Activated T-helper 1 cell treated with Interleukin-2 at 50 U/mL for 16 hours (primary cell): ENCODE measurements around the gene OSBPL7.
A peak's percentile ranks its signal among the peaks of the same experiment; 100 is the strongest.

Experiments used
- DNase-seq: peaks from one replicate; pipeline ENCODE4 v3.0.0-alpha.2; 2020; ENCODE audit warnings: low read depth

The OSBPL7 gene, protein sequence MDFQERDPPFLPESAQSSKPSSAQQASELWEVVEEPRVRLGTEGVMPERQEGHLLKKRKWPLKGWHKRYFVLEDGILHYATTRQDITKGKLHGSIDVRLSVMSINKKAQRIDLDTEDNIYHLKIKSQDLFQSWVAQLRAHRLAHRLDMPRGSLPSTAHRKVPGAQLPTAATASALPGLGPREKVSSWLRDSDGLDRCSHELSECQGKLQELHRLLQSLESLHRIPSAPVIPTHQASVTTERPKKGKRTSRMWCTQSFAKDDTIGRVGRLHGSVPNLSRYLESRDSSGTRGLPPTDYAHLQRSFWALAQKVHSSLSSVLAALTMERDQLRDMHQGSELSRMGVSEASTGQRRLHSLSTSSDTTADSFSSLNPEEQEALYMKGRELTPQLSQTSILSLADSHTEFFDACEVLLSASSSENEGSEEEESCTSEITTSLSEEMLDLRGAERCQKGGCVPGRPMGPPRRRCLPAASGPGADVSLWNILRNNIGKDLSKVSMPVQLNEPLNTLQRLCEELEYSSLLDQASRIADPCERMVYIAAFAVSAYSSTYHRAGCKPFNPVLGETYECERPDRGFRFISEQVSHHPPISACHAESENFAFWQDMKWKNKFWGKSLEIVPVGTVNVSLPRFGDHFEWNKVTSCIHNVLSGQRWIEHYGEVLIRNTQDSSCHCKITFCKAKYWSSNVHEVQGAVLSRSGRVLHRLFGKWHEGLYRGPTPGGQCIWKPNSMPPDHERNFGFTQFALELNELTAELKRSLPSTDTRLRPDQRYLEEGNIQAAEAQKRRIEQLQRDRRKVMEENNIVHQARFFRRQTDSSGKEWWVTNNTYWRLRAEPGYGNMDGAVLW

DNA sequence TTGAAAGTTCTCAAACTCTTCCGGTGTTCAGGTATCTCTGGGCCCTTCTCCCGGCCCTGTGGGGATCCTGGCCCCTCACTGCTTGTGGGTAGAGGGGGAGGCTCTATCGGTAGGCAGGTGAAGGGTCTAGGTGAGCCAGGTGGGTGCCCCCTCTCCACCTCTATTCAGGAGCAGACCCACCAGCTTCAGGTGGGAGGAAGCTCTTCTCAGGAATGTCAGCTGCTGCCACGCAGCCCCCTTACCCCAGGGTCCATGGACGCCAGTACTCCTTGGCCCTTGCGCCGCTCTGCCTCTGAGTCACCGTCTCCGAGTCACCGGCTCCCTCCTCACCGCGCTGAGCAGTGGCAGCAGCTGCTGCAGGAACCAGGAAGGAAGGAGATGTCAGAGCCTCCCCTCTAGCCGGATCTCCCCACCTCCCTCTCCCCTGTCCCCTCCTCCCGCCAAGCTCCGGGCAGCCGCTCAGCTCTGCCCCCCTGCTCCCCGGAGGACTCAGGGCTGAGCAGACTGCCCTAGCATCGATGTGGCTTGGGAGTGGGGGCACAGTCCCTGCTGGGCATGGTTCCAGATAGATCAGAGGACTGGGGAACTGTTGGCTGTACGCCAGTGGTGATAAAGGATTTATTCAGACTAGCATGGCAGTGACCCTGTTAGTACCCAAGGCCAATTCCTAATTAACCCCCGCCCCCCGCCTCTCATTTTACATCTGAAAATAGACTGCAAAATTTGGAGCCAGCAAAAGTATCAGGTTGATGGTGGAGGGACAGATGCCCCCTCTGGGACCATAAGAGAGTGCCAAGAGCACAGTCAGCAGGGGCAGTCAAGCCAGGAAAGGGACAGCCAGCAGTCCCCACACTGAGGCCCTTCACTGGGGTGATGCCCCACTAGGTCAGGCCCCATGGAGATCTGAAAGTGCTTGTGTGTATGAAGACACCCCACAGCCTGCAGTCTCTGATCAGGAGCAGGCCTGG lies at the start of gene OSBPL7:
TSS of gene OSBPL7 (minus strand) at position 371 of the 968 bp plus-strand sequence. CDS start 1,516 bp downstream, outside the sequence.
- peak; percentile 67 for DNase-seq

DNA sequence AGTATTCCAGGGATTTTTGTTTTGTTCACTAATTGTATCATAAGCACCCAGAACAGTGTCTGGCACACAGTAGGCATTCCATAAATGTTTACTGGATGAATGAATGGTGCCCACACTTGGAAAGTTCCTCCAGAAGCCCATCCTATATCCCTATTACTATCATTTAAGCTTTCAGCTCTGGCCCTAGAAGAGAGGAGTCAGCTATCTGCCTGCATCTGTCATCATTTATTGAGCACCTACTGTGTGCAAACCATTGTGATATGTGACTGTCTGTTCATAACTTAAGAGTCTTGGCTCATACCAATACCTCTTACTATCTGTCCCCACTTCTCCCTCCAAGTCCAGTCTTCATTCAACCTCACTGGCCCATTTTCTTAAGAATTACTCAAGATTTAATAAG lies 49.5 kb upstream of the OSBPL7 start:
- no peak for DNase-seq

DNA sequence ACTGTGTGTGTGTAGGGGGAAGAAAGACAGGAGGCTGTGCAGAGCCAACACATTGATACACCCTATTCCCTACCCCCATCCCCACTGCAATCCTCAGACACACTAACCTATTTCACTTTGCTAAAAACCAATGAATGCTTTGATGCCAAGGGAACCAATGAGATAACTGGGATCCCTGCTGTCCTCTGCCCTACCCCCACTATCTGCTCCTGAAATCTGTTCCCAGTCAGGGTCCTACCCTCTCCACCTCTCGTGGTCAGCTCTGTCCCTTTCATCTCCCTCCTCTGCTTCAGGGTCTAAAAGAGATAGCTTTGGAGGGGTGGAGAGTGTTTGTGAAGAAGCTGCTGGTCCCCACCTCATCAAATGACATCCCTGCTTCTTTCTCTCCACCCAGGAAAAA lies 48.5 kb upstream of the OSBPL7 start:
- no peak for DNase-seq

DNA sequence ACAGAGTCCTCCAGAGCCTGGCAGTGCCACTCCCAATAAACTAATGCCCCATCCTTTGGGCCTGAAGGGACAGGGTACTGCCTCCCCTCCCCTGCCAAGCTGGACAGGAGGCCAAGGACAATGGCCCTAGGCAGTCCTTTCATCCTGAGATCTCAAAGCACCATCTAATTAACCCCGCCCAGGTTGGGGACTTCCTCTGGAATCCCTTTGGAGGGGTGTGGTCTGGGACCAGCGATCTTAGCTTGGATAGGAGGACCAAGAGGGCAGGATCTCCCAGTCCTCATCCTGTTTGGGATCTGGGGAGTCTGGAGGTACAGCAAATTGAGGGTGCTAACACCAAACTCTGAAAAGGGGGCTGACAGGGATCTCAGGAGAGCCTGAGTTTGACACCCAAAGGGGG lies 47.5 kb upstream of the OSBPL7 start:
- DNase-seq = no peak

DNA sequence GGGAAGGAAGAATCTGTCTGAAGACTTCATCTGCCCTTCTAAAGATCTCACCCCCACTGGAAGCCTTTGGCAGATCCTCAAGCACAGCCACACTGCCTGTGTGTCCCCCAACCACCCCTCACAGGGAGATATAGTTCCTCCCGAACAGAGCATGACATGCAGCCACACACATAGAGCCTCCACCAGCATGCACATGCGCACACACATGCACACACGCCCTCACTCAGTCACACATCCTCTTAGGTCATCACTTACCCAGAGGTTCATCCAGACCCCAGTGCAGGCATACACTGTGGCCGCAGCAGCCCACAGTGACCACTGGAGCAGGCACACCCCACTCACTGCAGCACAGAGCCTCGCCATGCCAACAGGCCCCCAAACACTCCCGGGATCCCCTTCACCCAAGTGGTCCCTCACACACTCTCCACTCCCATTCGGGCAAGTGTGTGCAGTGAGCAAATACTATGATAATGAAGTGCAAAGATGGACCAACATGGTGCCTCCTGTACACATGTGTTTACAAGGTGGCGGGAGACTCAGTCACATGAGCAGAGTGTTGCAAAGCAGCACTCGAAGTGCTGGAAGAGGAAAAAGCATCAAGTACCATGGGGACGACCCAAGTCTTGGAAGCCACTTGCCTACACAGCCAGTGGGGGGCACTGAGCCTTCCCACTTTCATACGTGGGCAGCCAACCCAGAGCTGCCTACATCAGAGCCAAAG lies 46.4 kb upstream of the OSBPL7 start:
- no peak for DNase-seq

DNA sequence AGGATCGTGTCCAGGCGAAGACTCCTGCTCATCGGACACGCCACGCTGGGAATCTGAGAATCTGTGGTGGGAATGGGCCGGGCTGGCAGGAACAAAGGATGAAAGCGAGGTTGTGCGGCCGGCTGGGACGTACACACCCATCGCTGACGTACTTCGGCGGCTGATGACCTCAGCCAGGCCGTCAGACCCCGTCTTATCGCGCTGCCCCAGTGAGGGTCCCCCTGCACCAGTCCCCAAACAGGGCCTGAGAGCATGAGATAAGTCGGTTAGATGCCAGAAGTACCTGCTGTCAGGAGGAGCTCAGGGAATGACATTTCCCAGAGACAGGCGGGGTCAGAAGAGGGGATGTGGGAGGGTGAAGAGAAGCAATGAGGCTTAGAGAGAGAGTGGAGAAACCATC lies 45.3 kb upstream of the OSBPL7 start:
- no peak for DNase-seq

DNA sequence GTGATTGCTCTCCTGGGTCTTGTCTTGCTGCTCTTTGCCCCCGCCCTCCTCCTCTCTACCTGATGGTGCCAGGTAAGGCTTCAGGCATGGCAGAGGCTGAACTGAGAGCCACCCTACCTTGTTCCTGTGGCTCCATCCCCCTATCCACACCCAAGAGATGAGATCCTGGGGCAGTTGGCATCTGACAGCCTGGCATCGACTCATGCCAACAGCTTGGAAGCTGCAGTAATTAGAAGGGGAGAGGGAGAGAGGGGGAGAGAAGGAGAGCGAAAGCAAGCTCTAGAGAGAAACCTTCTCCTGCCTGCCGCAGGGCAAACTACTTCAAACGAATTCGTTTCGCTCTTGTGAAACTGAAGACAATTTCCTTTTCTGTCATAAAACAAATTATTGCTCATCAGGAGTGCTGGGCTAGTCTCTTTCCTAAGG lies 43.2 kb upstream of the OSBPL7 start:
- DNase-seq = no peak

DNA sequence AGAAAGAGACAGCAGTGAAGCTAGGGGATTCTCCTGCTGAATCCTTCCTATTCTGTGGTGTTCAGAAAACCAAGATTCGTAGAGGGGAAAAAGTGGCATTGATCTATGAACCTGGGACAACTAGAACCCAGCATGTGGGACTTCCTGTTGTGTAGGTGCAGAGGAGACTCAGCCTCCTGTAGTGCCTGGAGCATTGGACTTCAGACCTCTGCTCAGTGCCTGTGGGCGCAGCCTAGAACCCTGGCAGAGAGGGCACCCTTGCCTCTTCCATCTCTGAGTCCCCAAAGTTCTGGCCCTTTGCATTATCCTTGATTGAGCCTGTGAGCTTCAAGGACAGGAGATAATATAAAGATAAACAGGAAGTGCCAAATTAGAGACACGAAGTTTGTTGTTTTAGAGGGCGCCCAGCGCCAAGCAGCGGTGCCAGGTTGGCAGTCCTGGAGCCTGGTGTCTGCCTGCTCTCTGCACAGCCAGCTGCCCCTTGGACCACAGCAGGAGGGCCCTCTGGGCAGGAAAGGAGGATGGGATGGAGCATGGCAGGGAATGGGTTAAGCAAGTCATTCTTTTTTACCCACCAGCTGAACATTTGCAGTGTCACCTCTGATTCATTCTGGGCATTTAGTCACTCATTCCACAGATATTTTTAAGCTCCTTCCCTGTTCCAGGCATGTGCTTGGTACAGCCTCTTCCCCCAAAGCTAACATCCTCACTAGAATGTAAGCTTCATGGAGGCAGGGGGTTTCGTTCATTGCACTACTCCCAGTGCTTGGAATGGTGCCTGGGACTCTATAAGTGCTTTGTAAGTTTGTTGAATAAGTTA lies 41.2 kb upstream of the OSBPL7 start:
- DNase-seq = no peak

DNA sequence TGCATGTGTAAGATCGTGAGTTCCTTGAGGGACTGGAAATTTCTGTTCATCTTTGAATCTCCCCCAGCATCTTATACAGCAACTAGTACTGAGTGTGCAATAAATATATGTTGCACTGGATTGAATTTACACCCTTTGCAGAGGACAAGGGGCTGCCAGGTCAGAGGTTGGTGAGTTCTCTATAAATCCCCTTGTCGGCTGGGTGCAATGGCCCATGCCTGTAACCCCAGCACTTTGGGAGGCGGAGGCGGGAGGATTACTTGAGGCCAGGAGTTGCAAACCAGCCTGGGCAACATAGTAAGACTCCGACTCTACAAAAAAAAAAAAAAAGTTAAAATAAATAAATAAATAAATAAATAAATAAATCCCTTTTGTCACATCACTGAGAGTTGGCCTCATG lies 38.8 kb upstream of the OSBPL7 start:
- DNase-seq = no peak

DNA sequence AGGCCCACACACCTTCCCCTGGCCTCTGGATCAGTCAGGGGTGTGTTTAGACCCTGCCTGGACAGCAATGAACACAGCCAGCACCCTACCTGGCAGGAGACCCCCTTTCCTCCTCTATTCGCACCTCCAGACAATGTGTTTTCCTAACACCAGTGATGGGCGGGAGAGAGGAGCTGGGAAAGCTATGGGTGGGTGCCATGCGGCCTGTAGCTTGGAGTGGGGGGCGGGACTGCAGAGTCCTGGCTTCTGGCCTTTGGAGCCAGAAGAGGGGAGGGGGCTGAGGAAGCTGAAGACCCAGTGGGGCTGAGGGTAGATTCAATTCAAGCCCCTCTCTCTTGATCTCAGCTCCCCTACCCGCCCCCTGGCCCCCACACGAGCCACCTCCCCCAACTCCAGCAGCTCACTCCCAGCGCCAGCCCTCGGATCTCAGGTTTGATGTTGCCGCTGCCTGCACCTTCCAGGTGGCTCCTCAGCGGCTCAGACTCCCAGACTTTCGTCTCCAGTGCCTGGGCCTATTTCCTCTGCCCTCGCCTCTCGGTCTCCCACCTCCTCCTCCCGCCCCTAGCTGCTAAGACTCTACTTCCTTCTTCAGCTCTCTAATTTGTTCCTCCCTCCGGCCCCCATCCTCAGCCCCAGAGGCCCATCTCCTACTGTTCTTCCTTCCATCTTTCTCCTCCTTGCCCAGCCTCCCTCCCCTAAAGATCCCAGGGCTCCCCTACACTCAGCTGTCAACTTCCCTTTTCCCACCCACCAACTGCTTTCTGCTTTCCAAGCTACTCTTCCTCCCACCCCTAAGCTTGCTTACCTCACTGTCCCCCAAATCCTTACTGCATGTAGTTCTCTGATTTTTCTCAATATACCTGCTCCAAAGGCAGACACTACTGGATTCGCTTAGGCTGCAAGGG lies 36.2 kb upstream of the OSBPL7 start:
- no peak for DNase-seq

DNA sequence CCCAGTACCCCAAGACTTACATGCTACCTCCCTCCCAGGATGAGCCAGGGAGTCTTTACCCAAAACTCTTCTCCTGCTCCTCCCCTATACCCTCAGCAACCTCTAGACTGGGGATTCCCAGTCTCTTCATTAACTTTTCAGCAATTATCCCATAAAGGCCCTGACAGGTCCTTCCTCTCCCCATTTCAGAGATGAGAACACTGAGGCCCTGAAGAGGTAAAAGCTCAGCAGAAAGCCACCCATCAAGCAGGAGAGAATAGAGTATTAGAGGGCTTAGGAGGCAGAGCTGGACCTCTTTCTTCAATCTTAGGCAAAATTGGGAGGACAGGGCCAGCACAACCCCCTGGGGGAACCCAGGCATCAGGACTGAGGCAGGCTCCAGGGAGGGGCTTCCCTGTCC lies 35.2 kb upstream of the OSBPL7 start:
- DNase-seq = no peak

DNA sequence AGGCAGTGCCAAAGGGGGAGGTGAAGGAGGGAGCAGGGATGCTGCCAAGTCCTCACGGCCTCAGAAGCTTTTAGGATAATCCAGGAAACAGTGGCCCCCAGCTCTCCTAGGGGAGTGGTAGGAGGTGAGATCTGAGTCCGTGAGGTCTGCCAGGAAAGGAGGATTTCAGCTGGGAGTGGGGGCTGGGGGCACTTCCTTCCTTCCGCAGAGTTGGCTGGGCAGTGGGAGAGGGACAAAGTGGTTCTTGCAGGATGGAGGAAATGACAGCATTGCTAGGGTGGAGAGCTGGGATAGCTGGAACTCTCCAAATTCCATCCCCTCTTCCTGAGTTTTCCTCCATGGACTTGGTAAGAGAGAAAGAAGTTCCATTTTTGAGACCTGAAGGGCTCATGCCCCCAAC lies 34.1 kb upstream of the OSBPL7 start:
- no peak for DNase-seq

DNA sequence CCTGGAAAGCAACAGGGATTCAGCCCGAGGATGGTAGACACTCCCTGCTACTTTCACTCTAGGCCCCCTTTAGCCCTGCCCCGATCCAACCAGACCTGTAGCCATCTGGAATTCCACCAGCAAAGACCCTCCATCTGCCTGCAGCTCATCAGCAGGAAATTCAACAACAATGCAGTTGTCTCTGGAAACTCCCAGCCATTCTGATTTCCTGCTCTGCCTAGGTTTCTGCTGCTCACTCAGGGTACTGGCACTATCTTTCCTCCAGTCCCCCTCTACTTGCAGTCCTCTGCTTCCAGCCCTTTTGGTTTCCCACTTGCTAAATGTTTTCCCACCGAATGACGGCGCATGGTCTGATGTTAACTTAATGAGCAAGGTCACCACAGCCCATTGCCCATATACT lies 32.0 kb upstream of the OSBPL7 start:
- no peak for DNase-seq

DNA sequence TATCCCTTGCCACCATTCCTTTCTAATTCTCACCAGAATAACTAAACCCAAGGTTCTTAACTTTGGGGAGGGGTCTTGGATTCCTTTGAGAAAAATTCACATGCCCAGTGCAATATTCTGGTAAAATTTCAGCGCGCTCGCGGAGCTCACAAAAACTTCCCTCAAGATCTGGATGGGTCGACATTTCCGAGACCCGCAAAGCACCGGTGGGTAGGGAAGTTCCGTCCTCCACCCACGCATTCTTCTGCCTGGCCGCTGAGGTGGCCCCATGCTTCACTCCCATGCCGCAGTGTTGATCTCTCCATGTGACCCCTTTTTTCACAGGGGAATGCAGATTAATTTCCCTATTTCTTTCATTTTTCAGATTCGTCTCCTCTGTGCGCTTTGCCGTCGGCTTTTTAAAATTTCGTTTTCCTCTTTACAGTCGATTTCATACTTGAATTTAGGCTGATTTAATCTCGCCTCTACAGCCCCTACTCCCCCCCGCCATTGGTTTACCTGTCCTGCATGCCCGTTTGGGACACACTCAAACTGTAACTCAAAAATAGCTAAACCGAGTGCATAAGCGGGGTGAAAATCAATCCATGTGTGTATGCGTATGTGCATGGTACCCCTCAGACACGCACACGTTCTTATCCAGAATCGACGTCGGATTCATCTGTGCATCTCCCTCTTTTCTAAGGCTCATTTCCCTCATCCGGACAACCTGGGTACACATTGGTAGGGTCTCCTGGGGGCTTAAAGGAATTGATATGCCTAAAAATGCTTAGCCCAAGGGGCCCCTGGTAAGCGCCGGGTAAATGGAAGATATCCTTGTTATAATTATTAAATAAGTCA lies 30.7 kb upstream of the OSBPL7 start:
- no peak for DNase-seq

DNA sequence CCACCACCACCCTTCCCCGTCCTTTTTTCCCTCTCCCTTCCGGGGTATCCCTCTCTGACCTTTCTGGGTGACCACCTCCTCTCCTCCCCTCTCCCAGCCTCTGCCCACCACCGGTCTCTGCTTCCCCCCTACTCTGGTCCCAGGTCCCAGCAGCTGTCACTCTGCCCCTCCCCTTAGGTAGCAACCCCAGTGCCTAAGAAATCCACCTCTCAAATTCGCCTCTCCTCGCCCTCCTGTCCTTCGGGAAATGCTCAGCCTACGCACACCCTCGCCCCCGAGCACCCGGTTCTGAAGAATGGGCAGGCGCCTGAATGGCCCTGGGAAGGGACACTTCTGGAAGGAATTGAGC lies 30.1 kb upstream of the OSBPL7 start:
- no peak for DNase-seq

DNA sequence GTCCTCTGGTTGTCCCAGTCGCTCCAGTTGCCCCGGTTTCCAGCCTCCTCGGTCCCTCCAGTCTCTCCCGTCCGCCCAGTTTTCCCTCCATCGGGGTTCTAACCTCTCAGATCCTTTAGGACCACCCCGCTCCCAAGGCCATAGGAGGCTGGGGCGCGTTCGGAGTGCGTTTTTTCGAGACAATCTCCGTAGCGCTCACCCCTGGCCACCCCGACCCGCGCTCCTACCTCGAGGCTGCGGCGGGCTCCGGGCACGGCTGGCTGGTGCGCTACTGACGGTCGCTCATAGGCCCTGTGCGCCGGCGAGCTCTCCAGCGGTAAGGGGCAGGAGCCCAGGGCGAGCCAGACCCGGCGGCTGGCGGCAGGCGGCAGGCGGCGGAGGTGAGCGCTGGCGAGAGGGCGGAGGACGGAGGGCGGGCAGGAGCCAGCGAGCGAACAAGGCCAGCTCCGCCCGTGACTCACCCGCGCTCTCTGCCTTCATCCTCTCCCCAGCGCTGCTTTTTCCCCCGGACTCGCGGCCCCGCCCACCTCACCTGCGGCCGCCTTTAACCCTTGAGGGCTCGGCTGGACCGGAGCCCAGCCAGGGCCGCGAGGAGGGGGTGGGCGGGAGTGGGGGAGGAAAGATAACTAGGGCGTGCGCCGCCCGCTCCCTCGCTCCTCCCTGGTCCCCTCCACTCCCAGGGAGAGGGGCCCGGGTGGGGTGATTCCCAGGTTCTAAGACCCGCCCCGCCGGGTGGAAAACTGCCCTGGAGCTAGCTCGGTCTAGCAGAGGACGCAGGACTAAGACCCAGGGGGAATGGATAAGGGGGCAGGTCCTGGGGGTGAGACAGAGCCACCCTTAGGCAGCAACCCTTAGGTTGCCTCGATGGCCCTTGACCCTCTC lies 29.3 kb upstream of the OSBPL7 start, which contains the start of gene SP6:
TSS of gene SP6 (minus strand) at position 472 of the 882 bp plus-strand sequence. CDS start 2,734 bp downstream, outside the sequence.
- DNase-seq = peak; percentile 49

DNA sequence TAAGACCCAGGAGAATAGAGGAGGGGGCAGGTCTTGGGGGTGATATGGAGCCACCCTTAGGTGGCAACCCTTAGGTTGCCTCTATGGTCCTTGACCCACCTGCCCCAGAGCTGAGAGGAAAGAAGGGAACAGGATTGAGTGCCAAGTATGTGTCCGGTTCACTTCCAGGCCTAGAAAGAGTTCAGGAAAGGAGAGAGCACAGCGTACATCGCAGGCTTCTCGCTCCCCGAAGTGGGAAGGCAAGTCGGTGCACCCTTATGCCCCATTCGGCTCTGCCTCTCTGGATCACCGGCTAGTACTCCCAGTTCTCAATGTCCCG lies 28.7 kb upstream of the OSBPL7 start:
- no peak for DNase-seq

DNA sequence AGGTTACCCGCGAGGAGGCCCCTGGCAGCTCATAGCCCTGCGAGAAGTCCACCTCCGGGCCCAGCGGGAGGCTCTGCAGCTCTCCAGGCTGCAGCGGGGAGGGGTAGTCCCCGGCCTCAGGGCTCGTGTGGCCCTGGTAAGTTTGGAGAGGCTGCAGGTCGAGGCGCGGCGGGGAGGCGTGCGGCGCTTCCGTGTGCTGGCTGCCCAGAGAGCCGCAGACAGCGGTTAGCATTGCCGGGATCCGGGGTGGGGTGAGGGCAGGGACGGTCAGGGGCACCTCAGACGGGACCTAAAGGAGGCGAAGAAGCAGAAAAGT lies 26.6 kb upstream of the OSBPL7 start:
- no peak for DNase-seq
